ENCODE measurements around the gene RHCG.

- no peak for TF ChIP-seq CTCF (IDR thresholded peaks at IDR 0.05)
- TF ChIP-seq POLR2AphosphoS5 (IDR thresholded peaks at IDR 0.05; ENCODE audit: low read depth, low read length) = no peak
- TF ChIP-seq SIN3A (IDR thresholded peaks at IDR 0.05; ENCODE audit: borderline replicate concordance, insufficient read depth, low read depth, low read length) = no peak
- no peak for TF ChIP-seq REST (IDR thresholded peaks at IDR 0.05; ENCODE audit: insufficient read depth in 1 of 2, low read depth in 2 of 2, low read length in 1 of 2)
- TF ChIP-seq TCF7L2 (IDR thresholded peaks at IDR 0.05; ENCODE audit: low read depth, low read length) = no peak
Observed at GRCh38 chr15:89502867-89503595, 6.6 kb upstream of the RHCG start.
